ENCODE results near the gene AASS. TPM values are rescaled to one million over a fixed set of nuclear protein-coding genes. Genes with fewer than 3 reads are reported as not detected.

AASS gene
- total RNA-seq, 2 experiments from 2014 or later: 0.98 to 1.5 TPM

GRCh38 chr7:122046402-122046801, 97.6 kb downstream of the AASS start:
- H3K27me3 Mint-ChIP-seq: no peaks in the 10 kb centered on the region
- H3K27ac Mint-ChIP-seq: no peak overlapping the region
- no peak for TF ChIP-seq CTCF (IDR thresholded peaks at IDR 0.05)
- no peak overlapping the region for H3K4me3 Mint-ChIP-seq
- H3K9me3 ChIP-seq (ENCODE audit: control insufficient read depth in 1 of 2, insufficient read depth in 1 of 2, low read length in 2 of 2): no peaks in the 10 kb centered on the region
- DNase-seq (no peak), ATAC-seq (ENCODE audit: poor library complexity) (no peak)
- ChIA-PET CTCF (no interaction called here), POLR2A (no interaction called here)
- no peaks in the 10 kb centered on the region for H3K4me1 ChIP-seq (ENCODE audit: insufficient read depth, low read length)
- H3K36me3 ChIP-seq (ENCODE audit: insufficient read depth, low read length): no peaks in the 10 kb centered on the region
- H3K27ac ChIP-seq (ENCODE audit: low read depth in 1 of 2, low read length in 2 of 2): no peak overlapping the region
- H3K4me3 ChIP-seq (ENCODE audit: low read length): no peak overlapping the region
- H3K9me3 Mint-ChIP-seq: peaks cover 2% of the 10 kb centered on the region
- H3K4me1 Mint-ChIP-seq (ENCODE audit: low read depth): no peaks in the 10 kb centered on the region
- H3K36me3 Mint-ChIP-seq (ENCODE audit: low read depth): no peaks in the 10 kb centered on the region
- intact Hi-C loops (cut with DNase I, micrococcal nuclease): no loop called here
- no peaks in the 10 kb centered on the region for H3K27me3 ChIP-seq (ENCODE audit: control insufficient read depth in 1 of 2, insufficient read depth in 2 of 2, low read length in 2 of 2)

- Histone ChIP-seq H3K36me3 (ENCODE audit: insufficient read depth, low read length) (no peaks in the 10 kb centered on the region), H3K9me3 (ENCODE audit: control insufficient read depth in 1 of 2, insufficient read depth in 1 of 2, low read length in 2 of 2) (no peaks in the 10 kb centered on the region), H3K4me3 (ENCODE audit: low read length) (no peak overlapping the region), H3K27ac (ENCODE audit: low read depth in 1 of 2, low read length in 2 of 2) (no peak overlapping the region), H3K4me1 (ENCODE audit: insufficient read depth, low read length) (no peaks in the 10 kb centered on the region), H3K27me3 (ENCODE audit: control insufficient read depth in 1 of 2, insufficient read depth in 2 of 2, low read length in 2 of 2) (no peaks in the 10 kb centered on the region)
- CTCF ChIA-PET: no interaction called here
- POLR2A ChIA-PET: no interaction called here
- ATAC-seq (ENCODE audit: poor library complexity): no peak
- no peak overlapping the region for H3K27ac Mint-ChIP-seq
- no peak overlapping the region for H3K4me3 Mint-ChIP-seq
- TF ChIP-seq CTCF (IDR thresholded peaks at IDR 0.05): no peak
- no peaks in the 10 kb centered on the region for H3K36me3 Mint-ChIP-seq (ENCODE audit: low read depth)
- DNase-seq: no peak
- no peaks in the 10 kb centered on the region for H3K9me3 Mint-ChIP-seq
- H3K27me3 Mint-ChIP-seq: peaks cover 5% of the 10 kb centered on the region
- no peaks in the 10 kb centered on the region for H3K4me1 Mint-ChIP-seq (ENCODE audit: low read depth)
- intact Hi-C loops (cut with DNase I, micrococcal nuclease): no loop called here
Observed at GRCh38 chr7:122040147-122040546, 103.9 kb downstream of the AASS start.

GRCh38 chr7:122038904-122039303, 105.1 kb downstream of the AASS start:
- no peak for DNase-seq
- no peak overlapping the region for H3K27ac ChIP-seq (ENCODE audit: low read depth in 1 of 2, low read length in 2 of 2)
- Mint-ChIP-seq H3K9me3 (no peaks in the 10 kb centered on the region), H3K4me1 (ENCODE audit: low read depth) (no peaks in the 10 kb centered on the region), H3K27ac (no peak overlapping the region), H3K4me3 (no peak overlapping the region), H3K27me3 (peaks cover 5% of the 10 kb centered on the region), H3K36me3 (ENCODE audit: low read depth) (no peaks in the 10 kb centered on the region)
- TF ChIP-seq CTCF (IDR thresholded peaks at IDR 0.05): no peak
- no peaks in the 10 kb centered on the region for H3K9me3 ChIP-seq (ENCODE audit: control insufficient read depth in 1 of 2, insufficient read depth in 1 of 2, low read length in 2 of 2)
- no peaks in the 10 kb centered on the region for H3K4me1 ChIP-seq (ENCODE audit: insufficient read depth, low read length)
- ChIA-PET CTCF (interaction anchor here (0.7 kb wide), 1 partner anchor 11 kb away, joined by 6 read pairs; no protein-coding TSS in a partner anchor), POLR2A (no interaction called here)
- H3K36me3 ChIP-seq (ENCODE audit: insufficient read depth, low read length): no peaks in the 10 kb centered on the region
- no peak for ATAC-seq (ENCODE audit: poor library complexity)
- H3K27me3 ChIP-seq (ENCODE audit: control insufficient read depth in 1 of 2, insufficient read depth in 2 of 2, low read length in 2 of 2): no peaks in the 10 kb centered on the region
- H3K4me3 ChIP-seq (ENCODE audit: low read length): no peak overlapping the region
- intact Hi-C loops (cut with DNase I, micrococcal nuclease): no loop called here
